ENCODE data around the gene SMIM30.

GRCh38 chr7:113109718-113110117, 8.6 kb downstream of the SMIM30 start:
- TF ChIP-seq, protein P1, sequence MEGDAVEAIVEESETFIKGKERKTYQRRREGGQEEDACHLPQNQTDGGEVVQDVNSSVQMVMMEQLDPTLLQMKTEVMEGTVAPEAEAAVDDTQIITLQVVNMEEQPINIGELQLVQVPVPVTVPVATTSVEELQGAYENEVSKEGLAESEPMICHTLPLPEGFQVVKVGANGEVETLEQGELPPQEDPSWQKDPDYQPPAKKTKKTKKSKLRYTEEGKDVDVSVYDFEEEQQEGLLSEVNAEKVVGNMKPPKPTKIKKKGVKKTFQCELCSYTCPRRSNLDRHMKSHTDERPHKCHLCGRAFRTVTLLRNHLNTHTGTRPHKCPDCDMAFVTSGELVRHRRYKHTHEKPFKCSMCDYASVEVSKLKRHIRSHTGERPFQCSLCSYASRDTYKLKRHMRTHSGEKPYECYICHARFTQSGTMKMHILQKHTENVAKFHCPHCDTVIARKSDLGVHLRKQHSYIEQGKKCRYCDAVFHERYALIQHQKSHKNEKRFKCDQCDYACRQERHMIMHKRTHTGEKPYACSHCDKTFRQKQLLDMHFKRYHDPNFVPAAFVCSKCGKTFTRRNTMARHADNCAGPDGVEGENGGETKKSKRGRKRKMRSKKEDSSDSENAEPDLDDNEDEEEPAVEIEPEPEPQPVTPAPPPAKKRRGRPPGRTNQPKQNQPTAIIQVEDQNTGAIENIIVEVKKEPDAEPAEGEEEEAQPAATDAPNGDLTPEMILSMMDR (IDR thresholded peaks at IDR 0.05): no peak
- TF ChIP-seq POLR2A (IDR thresholded peaks at IDR 0.05) (no peak), EP300 (IDR thresholded peaks at IDR 0.05) (no peak)
